Muscle of leg (tissue), 11 donors: ENCODE measurements around the gene CTIF. TPM values are rescaled to one million over a fixed set of nuclear protein-coding genes. Genes with fewer than 3 reads are reported as not detected.

Source experiments
- DNase-seq: peaks from one replicate; pipeline ENCODE4 v3.0.0; 2013
- H3K27ac ChIP-seq: one replicate; pipeline ENCODE4 v1.5.1; 2013; ENCODE audit warnings: mild to moderate bottlenecking, low read length, control low read depth
- H3K27me3 ChIP-seq: one replicate; pipeline ENCODE4 v1.6.1; 2013; ENCODE audit warnings: low read length; ENCODE audit not compliant: control insufficient read depth, insufficient read depth
- H3K36me3 ChIP-seq: one replicate; pipeline ENCODE4 v1.6.1; 2013; ENCODE audit warnings: low read length; ENCODE audit not compliant: control insufficient read depth, insufficient read depth
- H3K4me1 ChIP-seq: one replicate; pipeline ENCODE4 v1.6.1; 2013; ENCODE audit warnings: low read length; ENCODE audit not compliant: control insufficient read depth, insufficient read depth
- H3K4me3 ChIP-seq: one replicate; pipeline ENCODE4 v1.5.1; 2013; ENCODE audit warnings: low read length, control low read depth
- H3K9me3 ChIP-seq: replicated peaks from 2 replicates; pipeline ENCODE4 v1.6.1; 2013; ENCODE audit warnings: low read depth, low read length; ENCODE audit not compliant: control insufficient read depth
- WGBS: methylation state at CpG from one replicate; pipeline ENCODE4 v1.1.5; 2013; ENCODE audit warnings: missing lambda C conversion rate; ENCODE audit not compliant: insufficient coverage; 5-methylcytosine and 5-hydroxymethylcytosine counted together
- polyA plus RNA-seq, 8 donors: library from polyadenylated mRNA; unstranded; fragments of 120-200 nt; gene quantifications; one replicate each; pipeline versions ENCODE4 v1.2.1 to v1.2.3, GENCODE V29; 2013; ENCODE audit warnings: inconsistent platforms in 1 of 8, low replicate concordance in 1 of 8; ENCODE audit not compliant: insufficient read length in 8 of 8, insufficient read depth in 1 of 8
- total RNA-seq: library from RNA; stranded (reverse); fragments of 120-200 nt; gene quantifications from one replicate; pipeline ENCODE4 v1.2.4, GENCODE V29; 2013

CTIF gene
- total and polyA plus RNA-seq, 9 donors = 16.3 to 46.8 (median 32.5) TPM

DNA sequence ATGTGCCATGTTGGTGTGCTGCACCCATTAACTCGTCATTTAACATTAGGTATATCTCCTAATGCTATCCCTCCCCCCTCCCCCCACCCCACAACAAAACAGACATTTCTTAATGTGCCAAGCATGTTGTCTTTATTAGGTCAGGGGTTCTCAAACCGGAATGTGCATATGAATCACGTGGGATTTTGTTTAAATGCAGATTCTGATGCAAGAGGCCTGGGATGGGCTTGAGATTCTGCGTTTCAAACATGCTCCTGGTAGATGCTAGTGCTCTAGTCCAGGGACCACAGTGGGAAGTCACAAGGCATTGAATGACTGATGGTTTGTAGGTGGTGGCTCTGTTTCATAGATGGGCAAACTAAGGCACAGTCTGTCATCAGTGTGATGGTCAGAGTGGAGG lies 227.2 kb downstream of the CTIF start:
- Histone ChIP-seq H3K27ac (peak overlapping the region; percentile 83), H3K9me3 (no peaks in the 10 kb centered on the region)

DNA sequence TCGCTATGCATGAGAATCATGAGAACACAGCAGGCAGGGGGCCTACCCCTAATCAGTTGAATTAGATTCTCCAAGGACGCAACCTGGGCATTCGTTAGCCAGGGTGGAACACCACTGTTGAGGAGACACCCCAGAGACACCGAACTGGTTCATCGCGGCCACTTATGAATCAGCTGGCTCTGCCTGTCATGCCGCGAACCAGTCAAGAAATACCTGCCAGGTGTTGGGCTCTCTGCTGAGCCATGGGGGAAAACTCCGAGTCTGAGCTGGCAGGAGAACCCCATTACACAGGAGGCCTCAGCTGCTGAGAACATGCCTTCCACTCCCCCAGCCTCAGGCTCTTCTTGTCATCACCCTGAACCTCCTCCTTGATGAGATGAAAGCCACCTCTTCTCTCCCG lies 227.7 kb downstream of the CTIF start:
- peaks cover 18% of the 10 kb centered on the region for H3K36me3 ChIP-seq
- no peaks in the 10 kb centered on the region for H3K27me3 ChIP-seq
- 90% methylated on average over 10 of the region's 10 CpGs for WGBS
- no peak overlapping the region for H3K4me3 ChIP-seq
- no peak for DNase-seq
- peak overlapping the region; percentile 83 for H3K27ac ChIP-seq
- no peaks in the 10 kb centered on the region for H3K9me3 ChIP-seq
- peaks cover 88% of the 10 kb centered on the region for H3K4me1 ChIP-seq

More for the DNA sequence above, 227.2 kb downstream of the CTIF start:
- Histone ChIP-seq H3K4me3 (no peak overlapping the region), H3K4me1 (peaks cover 88% of the 10 kb centered on the region), H3K36me3 (peaks cover 23% of the 10 kb centered on the region), H3K27me3 (no peaks in the 10 kb centered on the region)
- DNase-seq = no peak
- 56% methylated on average over 3 of the region's 4 CpGs for WGBS

DNA sequence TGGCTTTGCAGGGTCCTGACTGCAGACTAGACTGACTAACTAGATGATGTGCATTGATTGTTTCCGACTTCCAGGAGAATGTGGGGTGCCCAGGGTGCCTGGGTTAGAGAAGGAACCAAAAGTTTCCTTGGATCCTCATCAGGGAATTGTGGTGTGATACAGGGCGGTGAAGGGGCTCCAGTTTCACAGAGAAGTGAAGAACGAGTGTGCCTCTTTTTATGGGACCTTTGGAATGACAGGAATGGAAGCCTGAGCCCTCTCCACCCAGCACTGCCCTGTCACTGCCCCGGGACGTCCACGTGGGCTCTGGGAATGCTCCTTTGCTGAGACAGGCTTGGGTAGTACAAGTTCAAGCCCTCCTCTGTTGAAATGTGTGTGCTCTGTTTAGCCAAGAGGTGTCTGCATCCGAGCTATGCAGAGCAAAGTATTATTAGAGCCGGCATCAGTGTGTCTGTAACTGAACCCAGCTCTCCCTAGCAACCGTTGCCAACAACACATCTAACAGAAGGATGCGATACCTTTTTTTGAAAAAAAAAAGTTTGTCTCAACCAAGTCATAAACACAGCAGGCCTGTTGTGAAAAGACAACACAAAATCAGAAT lies 228.4 kb downstream of the CTIF start:
- Histone ChIP-seq H3K4me3 (no peak overlapping the region), H3K4me1 (peaks cover 90% of the 10 kb centered on the region), H3K27ac (peak overlapping the region; percentile 83), H3K9me3 (no peaks in the 10 kb centered on the region), H3K36me3 (peaks cover 15% of the 10 kb centered on the region), H3K27me3 (no peaks in the 10 kb centered on the region)
- 47% methylated on average over 6 of the region's 10 CpGs for WGBS
- peak; percentile 89 for DNase-seq

DNA sequence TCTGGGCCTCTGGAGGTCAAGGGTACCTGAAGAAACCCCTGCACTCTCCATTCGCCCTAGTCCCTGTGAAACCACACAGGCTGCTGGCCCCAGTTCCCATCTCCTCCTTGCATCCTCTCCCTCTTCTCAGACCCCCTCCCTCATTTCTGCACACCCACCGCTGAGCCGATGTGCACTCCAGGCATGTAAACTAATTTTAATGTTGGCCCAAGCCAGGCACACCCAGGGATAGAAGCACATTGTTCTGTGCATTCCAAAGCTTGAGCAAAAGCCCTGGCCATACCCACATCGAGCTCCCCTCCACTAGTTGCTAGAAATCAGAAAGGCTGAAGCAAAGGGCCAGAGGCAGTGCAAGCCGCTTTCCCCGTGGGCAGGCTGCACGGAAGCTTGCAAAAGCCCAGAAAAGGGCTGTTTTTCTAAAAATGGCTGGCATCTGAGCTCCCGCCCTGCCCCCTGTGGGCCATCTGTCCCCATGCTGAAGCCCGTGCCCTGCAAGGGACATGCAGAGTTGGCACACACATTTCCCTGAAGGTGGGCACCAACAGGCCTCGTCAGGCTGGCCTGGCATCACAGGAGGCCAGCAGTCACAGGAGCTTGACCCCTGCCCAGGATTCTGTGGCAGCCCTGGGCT lies 230.3 kb downstream of the CTIF start:
- peak overlapping the region; percentile 42 for H3K27ac ChIP-seq

DNA sequence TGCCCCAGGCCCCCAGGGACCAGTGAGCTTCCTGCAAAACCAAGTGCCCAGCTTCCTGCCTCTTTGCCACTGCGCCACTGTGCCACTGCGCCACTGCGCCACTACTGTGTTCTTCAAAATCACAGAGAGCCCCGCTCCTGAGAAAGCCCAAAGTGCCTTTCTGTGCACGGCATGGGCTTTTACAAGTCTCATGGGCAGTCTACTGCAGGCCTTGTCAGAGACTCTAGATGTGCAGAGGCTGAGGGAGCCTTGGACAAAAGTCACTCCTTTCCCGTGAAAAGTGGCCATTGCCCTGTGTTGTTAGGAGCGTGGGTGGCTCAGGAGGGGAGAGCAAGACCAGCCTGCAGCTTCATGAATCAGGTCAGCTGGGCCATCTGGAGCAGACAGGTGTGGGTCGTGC lies 231.4 kb downstream of the CTIF start:
- H3K9me3 ChIP-seq = no peaks in the 10 kb centered on the region
- H3K36me3 ChIP-seq = peaks cover 15% of the 10 kb centered on the region
- no peak overlapping the region for H3K27ac ChIP-seq
- 92% methylated on average over 8 of the region's 8 CpGs for WGBS
- no peaks in the 10 kb centered on the region for H3K27me3 ChIP-seq
- H3K4me3 ChIP-seq = no peak overlapping the region
- peaks cover 79% of the 10 kb centered on the region for H3K4me1 ChIP-seq
- DNase-seq = no peak

More for the DNA sequence above, 230.3 kb downstream of the CTIF start:
- Histone ChIP-seq H3K4me1 (peaks cover 88% of the 10 kb centered on the region), H3K27me3 (no peaks in the 10 kb centered on the region), H3K9me3 (no peaks in the 10 kb centered on the region), H3K4me3 (no peak overlapping the region), H3K36me3 (peaks cover 17% of the 10 kb centered on the region)
- no peak for DNase-seq
- 78% methylated on average over 10 of the region's 10 CpGs for WGBS

DNA sequence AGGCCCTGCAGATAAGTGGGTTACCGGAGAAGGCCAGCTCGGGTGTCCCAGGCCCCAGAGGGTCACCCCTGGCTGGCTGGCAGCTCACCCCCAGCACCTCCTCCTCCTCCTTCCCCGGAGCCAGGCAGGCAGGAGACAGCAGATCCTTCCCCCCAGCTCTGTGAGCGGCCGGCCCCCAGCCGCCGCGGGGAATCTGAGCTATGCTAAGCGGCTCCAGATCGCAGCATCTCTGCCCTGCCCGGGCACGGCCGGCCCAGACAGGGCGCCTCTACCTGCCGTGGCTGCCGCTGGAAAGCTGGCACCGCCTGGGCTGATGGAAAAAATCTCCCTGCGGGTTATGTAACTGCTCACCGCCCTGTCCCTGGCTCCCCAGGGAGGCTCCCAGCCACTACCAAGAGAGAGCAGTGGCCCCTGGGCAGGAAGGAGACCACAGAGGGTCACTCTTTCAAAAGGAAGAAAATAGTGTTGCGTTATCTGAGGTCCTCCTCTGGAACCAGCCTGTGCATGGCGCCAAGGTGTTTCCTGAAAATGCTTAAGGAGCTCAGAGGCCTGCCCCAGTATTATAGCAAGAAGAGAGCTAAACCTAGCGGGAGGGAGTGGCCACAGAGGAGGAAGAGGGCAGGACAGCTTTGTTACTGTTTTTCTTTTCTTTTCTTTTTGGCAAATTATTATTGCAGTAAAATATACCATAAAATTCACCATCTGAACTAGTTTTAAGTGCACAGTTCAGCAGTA lies 233.0 kb downstream of the CTIF start:
- Histone ChIP-seq H3K27me3 (no peaks in the 10 kb centered on the region), H3K9me3 (no peaks in the 10 kb centered on the region), H3K36me3 (peaks cover 15% of the 10 kb centered on the region), H3K4me3 (no peak overlapping the region), H3K27ac (peak overlapping the region; percentile 62), H3K4me1 (peaks cover 80% of the 10 kb centered on the region)
- WGBS = 62% methylated on average over 18 of the region's 22 CpGs
- peak; percentile 58 for DNase-seq

DNA sequence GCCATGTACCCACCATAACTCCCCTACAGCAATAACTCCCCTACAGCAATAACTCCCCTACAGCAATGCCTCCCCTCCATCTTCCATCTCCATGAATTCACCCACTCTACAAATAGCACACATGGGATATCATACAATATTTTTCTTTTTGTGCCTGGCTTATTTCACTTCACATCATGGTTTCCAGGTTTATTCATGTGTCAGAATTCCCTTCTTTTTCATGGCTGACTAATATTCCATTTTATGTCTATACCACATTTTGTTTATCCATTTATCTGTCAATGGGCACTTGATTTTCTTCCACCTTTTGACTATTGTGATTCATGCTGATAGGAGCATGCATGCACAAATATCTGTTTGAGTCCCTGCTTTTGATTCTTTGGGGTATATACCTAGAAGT lies 233.6 kb downstream of the CTIF start:
- H3K27me3 ChIP-seq = no peaks in the 10 kb centered on the region
- H3K9me3 ChIP-seq = no peaks in the 10 kb centered on the region
- H3K27ac ChIP-seq = peak overlapping the region; percentile 7
- H3K36me3 ChIP-seq = peaks cover 15% of the 10 kb centered on the region
- DNase-seq = no peak
- H3K4me3 ChIP-seq = no peak overlapping the region
- H3K4me1 ChIP-seq = peaks cover 81% of the 10 kb centered on the region

DNA sequence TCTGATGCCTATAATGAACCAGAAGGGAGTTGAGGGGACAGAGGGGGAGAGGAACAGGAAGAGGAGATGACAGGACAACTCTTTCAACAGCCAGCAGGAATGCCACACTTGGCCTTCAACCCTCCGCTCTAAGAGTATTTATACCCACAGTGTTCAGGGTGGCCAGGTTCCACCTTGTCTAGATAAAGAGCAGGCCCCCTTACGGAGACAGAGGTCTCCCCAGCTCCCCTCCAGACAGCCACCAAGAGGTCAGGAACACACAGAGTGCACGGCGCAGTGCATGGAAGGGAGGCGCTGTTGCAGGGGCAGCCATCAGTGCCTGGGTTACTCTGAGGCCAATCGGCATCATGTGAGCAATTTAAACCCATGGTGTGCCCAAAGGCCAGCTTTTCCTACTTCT lies 235.0 kb downstream of the CTIF start:
- 82% methylated on average over 4 of the region's 6 CpGs for WGBS
- no peak for DNase-seq

DNA sequence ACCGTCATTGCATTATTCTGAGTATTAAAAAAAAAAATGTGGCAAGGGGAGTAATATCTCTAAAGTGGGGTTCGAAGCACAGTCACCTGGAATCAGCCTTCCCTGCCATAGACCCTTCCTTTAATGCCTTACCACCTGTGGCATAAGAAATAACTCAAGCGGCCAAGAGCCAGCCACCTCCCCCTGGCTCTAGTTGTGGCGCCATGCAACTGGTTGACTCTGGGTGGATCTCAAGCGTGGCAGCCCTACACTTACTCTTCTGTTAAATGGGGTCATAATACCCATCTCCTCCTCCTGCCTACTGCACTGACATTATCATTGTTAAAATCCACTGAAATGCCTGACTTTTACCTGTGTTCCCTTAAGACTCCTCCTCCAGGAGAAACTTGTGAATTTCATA lies 236.1 kb downstream of the CTIF start:
- no peak for DNase-seq
- Histone ChIP-seq H3K4me3 (no peak overlapping the region), H3K4me1 (peaks cover 74% of the 10 kb centered on the region), H3K27ac (no peak overlapping the region), H3K27me3 (no peaks in the 10 kb centered on the region), H3K36me3 (peaks cover 17% of the 10 kb centered on the region), H3K9me3 (no peaks in the 10 kb centered on the region)
- WGBS = 92% methylated on average over 4 of the region's 5 CpGs

More for the DNA sequence above, 235.0 kb downstream of the CTIF start:
- H3K9me3 ChIP-seq = no peaks in the 10 kb centered on the region
- H3K4me3 ChIP-seq = no peak overlapping the region
- peaks cover 19% of the 10 kb centered on the region for H3K36me3 ChIP-seq
- peaks cover 74% of the 10 kb centered on the region for H3K4me1 ChIP-seq
- H3K27ac ChIP-seq = no peak overlapping the region
- no peaks in the 10 kb centered on the region for H3K27me3 ChIP-seq

DNA sequence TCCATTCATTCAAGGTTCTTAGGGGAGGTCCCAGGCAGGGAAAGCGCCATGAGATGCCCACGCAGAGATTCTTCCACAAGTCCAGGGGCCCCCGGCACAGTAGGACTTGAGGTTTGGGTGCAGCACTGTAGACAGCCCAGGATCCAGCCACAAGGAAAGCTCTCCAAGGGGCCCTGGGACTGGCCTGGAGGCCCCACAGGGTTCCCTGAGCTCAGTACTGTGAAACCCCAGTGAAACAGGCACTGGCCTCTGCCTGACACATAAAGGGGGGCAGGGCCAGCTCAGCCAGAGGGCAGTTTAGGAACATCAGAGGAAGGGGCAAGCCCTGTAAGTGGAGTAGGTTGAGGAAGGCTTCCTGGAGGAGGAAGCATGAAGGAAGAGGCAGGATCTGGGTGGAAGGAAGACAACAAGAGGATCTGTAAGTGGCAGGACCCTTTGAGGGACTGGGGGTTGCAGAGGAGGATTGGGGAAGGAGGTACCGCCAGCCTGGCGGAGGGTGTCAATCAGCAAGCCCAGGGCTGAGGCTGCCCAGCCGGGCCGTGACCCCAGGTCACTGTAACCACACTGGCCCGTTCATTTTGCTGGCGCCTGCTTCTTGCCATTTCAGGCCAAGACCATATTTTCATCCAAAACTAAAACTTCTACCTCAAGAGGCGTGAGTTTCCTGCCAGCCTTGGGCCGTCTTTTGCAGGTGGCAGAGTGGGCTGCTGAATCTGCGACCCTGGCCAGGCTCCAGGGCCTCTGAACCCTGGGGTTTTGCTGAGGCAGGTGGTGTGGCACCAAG lies 236.7 kb downstream of the CTIF start:
- Histone ChIP-seq H3K27ac (no peak overlapping the region), H3K4me1 (peaks cover 74% of the 10 kb centered on the region), H3K27me3 (no peaks in the 10 kb centered on the region), H3K4me3 (no peak overlapping the region), H3K9me3 (no peaks in the 10 kb centered on the region), H3K36me3 (peaks cover 17% of the 10 kb centered on the region)
- DNase-seq = no peak
- 92% methylated on average over 11 of the region's 12 CpGs for WGBS
